GM18870 (cell line): ENCODE data around the gene SLC39A6.

Experiments
- ATAC-seq: cut with Tn5 transposase; IDR thresholded peaks from one replicate; pipeline ENCODE4 v1.9.1; 2021; ENCODE audit warnings: moderate library complexity; ENCODE audit not compliant: unreplicated experiment

Gene SLC39A6

GRCh38 chr18:36064027-36064808 is 64.9 kb downstream of the SLC39A6 start:
- ATAC-seq = no peak

- no peak for ATAC-seq
Measured at GRCh38 chr18:36058674-36059073, 70.5 kb downstream of the SLC39A6 start.
